Measurements from ENCODE around the gene RTN4RL1. TPM values are rescaled to one million over a fixed set of nuclear protein-coding genes. Genes with fewer than 3 reads are reported as not detected.

RTN4RL1 gene
- total and polyA plus RNA-seq, 2 of the 13 experiments (the other 11 are each of a cell fraction or from before 2014, with no cell fraction given) = 0.01 TPM; not detected in 1

DNA sequence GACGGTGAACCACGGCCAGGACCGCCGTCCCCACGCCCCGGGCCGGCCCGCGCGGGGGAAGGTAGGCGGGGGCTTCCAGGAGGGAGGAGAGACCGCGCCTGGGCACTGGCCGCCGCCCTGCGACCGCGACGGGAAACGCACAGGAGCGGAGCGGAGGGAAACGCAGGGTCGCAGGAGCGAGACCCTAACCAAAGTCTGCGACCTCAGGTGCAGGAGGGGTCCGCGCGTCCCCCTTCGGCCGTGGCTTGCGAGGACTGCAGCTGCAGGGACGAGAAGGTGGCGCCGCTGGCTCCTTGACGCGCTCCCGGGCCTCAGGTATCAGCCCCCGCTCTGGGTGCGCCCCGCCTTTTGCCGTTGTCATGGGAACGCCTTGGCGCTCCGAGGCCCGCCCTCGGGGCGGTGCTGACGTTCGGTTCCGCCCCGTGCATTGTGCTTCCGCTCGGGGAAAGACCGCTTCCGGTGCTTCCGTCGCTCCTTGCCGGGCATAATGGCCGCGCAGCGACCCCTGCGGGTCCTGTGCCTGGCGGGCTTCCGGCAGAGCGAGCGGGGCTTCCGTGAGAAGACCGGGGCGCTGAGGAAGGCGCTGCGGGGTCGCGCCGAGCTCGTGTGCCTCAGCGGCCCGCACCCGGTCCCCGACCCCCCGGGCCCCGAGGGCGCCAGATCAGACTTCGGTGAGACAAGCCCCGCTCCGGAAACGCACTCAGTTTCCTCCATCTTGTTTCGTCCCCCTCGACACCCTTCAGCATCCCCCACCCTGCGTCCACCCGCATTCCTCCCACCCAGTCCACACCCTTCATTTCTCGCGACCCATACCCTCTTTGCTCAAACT lies 16.6 kb upstream of the RTN4RL1 start, which contains the start of gene OVCA2 (continued):
- no peak; the same call in 1 of the 2 replicates for TF ChIP-seq REPIN1 (CRISPR knock-in tag; IDR thresholded peaks at IDR 0.05; ENCODE audit: borderline replicate concordance, low read depth)
- TF ChIP-seq ZNF775 (CRISPR knock-in tag; IDR thresholded peaks at IDR 0.05; ENCODE audit: borderline replicate concordance) = no peak
- TF ChIP-seq ARID3A (IDR thresholded peaks at IDR 0.05; ENCODE audit: low read depth, low read length) = no peak
- TF ChIP-seq ZFP82 (CRISPR knock-in tag; IDR thresholded peaks at IDR 0.05; ENCODE audit: borderline replicate concordance) = no peak
- TF ChIP-seq SAP130 (CRISPR knock-in tag; IDR thresholded peaks at IDR 0.05; ENCODE audit: low read depth) = peak; percentile 91
- TF ChIP-seq, protein P1, sequence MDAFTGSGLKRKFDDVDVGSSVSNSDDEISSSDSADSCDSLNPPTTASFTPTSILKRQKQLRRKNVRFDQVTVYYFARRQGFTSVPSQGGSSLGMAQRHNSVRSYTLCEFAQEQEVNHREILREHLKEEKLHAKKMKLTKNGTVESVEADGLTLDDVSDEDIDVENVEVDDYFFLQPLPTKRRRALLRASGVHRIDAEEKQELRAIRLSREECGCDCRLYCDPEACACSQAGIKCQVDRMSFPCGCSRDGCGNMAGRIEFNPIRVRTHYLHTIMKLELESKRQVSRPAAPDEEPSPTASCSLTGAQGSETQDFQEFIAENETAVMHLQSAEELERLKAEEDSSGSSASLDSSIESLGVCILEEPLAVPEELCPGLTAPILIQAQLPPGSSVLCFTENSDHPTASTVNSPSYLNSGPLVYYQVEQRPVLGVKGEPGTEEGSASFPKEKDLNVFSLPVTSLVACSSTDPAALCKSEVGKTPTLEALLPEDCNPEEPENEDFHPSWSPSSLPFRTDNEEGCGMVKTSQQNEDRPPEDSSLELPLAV (CRISPR knock-in tag; conservative IDR thresholded peaks at IDR 0.05; ENCODE audit: low read depth) = no peak
- no peak for TF ChIP-seq RORA (CRISPR knock-in tag; IDR thresholded peaks at IDR 0.05)
- TF ChIP-seq ZBTB3 (CRISPR knock-in tag; IDR thresholded peaks at IDR 0.05; ENCODE audit: borderline replicate concordance, low read depth) = no peak
- no peak for TF ChIP-seq ZSCAN20 (CRISPR knock-in tag; IDR thresholded peaks at IDR 0.05; ENCODE audit: borderline replicate concordance)
- TF ChIP-seq ESRRA (CRISPR knock-in tag; IDR thresholded peaks at IDR 0.05; ENCODE audit: low read depth) = peak; percentile 37; the same call in 1 of the 2 replicates
- no peak for TF ChIP-seq CEBPG (CRISPR knock-in tag; IDR thresholded peaks at IDR 0.05)
- TF ChIP-seq NFE2L1 (CRISPR knock-in tag; IDR thresholded peaks at IDR 0.05; ENCODE audit: borderline replicate concordance) = no peak
- no peak for TF ChIP-seq ZNF597 (CRISPR knock-in tag; IDR thresholded peaks at IDR 0.05)
- TF ChIP-seq HOXD1 (CRISPR knock-in tag; IDR thresholded peaks at IDR 0.05) = peak; percentile 54; the same call in 1 of the 2 replicates
- peak; percentile 57; the same call in 1 of the 2 replicates for TF ChIP-seq HIVEP1 (CRISPR knock-in tag; IDR thresholded peaks at IDR 0.05)
- TF ChIP-seq CEBPB (IDR thresholded peaks at IDR 0.05; ENCODE audit: borderline replicate concordance, low read depth, low read length) = no peak
- TF ChIP-seq ZNF484 (CRISPR knock-in tag; IDR thresholded peaks at IDR 0.05; ENCODE audit: borderline replicate concordance, low read depth) = no peak
- no peak for TF ChIP-seq MED13 (CRISPR knock-in tag; IDR thresholded peaks at IDR 0.05)
- TF ChIP-seq CHCHD3 (CRISPR knock-in tag; IDR thresholded peaks at IDR 0.05) = no peak; the same call in 1 of the 2 replicates
- no peak for TF ChIP-seq SKIL (CRISPR knock-in tag; IDR thresholded peaks at IDR 0.05; ENCODE audit: borderline replicate concordance)
- TF ChIP-seq HOXA3 (CRISPR knock-in tag; IDR thresholded peaks at IDR 0.05) = peak; percentile 97

Measured in HepG2 (cell line).